GM12878 (cell line): ENCODE measurements around the gene ITPR2. TPM values are rescaled to one million over a fixed set of nuclear protein-coding genes. Genes with fewer than 3 reads are reported as not detected.
A peak's percentile ranks its signal among the peaks of the same experiment; 100 is the strongest.
"Not testable (repeated sequence)": the region's sequence is repeated elsewhere in the genome, so short reads cannot be mapped to it uniquely, and the experiment has no call there.

Source experiments
- ATAC-seq: fragments of 200-7000 bp; cut with Tn5 transposase; 3 replicates; pipeline ENCODE4 v1.9.1; 2020; ENCODE audit warnings: mild to moderate bottlenecking, moderate library complexity
- BruUV-seq: library from RNA; stranded (reverse); fragments of 400-500 nt; replicated peaks from 2 replicates; lab custom pipeline; 2021; lab: Mats Ljungman, UMichigan
- CTCF ChIA-PET: fragments of 300-600 bp; sonication (Branson Sonifier 250); formaldehyde crosslinking; extraction: SDS; loops from one replicate; lab custom pipeline; 2021; ENCODE audit warnings: inconsistent platforms; lab: Yijun Ruan, JAX
- POLR2A ChIA-PET: fragments of 350-600 bp; formaldehyde crosslinking; extraction: SDS; loops from one replicate; lab custom pipeline; 2021; ENCODE audit warnings: inconsistent platforms; lab: Charles Lee
- RAD21 ChIA-PET: fragments of 300-600 bp; sonication (Branson Sonifier 250); formaldehyde crosslinking; loops from one replicate; lab custom pipeline; 2023; ENCODE audit warnings: antibody characterized with exemption; ENCODE audit not compliant: unreplicated experiment; lab: Charles Lee
- SMC1A ChIA-PET: fragments of 300-600 bp; sonication (Branson Sonifier 250); formaldehyde crosslinking; loops from one replicate; lab custom pipeline; 2023; ENCODE audit not compliant: unreplicated experiment, uncharacterized antibody; lab: Charles Lee
- DNase-seq: peaks from one replicate; pipeline ENCODE4 v3.0.0-alpha.2; 2011; ENCODE audit warnings: low read depth, low spot score
- FAIRE-seq: peaks from 3 replicates; lab custom pipeline; 2011; peaks lifted over from hg19 to GRCh38; lab: Jason Lieb, UNC
- H2AFZ ChIP-seq: 2 replicates; pipeline ENCODE4 v1.6.0; 2011; ENCODE audit warnings: low read depth, low read length, control low read depth; ENCODE audit not compliant: control insufficient read depth
- H3K27ac ChIP-seq: 2 replicates; pipeline ENCODE4 v1.5.1; 2011; ENCODE audit warnings: control low read depth; ENCODE audit not compliant: control insufficient read depth, insufficient read depth
- H3K27me3 ChIP-seq, 2 experiments: replicated peaks in 1 of 2; 2 replicates each; pipeline versions ENCODE4 v1.6.0 to v1.6.1; 2011; ENCODE audit warnings: low read length in 1 of 2; ENCODE audit not compliant: control insufficient read depth in 2 of 2, insufficient read depth in 2 of 2
- H3K36me3 ChIP-seq, 2 experiments: 2 replicates each; pipeline ENCODE4 v1.5.1; 2011; ENCODE audit warnings: low read length in 1 of 2; ENCODE audit not compliant: control insufficient read depth in 2 of 2, insufficient read depth in 2 of 2
- H3K4me1 ChIP-seq: 2 replicates; pipeline ENCODE4 v1.6.1; 2011; ENCODE audit warnings: mild to moderate bottlenecking, low read length, moderate library complexity, mixed read lengths; ENCODE audit not compliant: control insufficient read depth, insufficient read depth
- H3K4me2 ChIP-seq: 2 replicates; pipeline ENCODE4 v1.6.0; 2011; ENCODE audit warnings: control low read depth; ENCODE audit not compliant: control insufficient read depth, insufficient read depth
- H3K4me3 ChIP-seq: fragments of 200-600 bp; sonication (generic); 2 replicates; pipeline ENCODE4 v1.5.1; 2016
- H3K79me2 ChIP-seq: 2 replicates; pipeline ENCODE4 v1.6.0; 2011; ENCODE audit warnings: low read length; ENCODE audit not compliant: control insufficient read depth, insufficient read depth
- H3K9ac ChIP-seq: 2 replicates; pipeline ENCODE4 v1.8.0; 2011; ENCODE audit warnings: low read length, control low read depth, mixed read lengths; ENCODE audit not compliant: control insufficient read depth, insufficient read depth
- H3K9me3 ChIP-seq: replicated peaks from 3 replicates; pipeline ENCODE4 v1.5.1; 2011; ENCODE audit warnings: mild to moderate bottlenecking, low read length; ENCODE audit not compliant: control insufficient read depth, insufficient read depth
- H4K20me1 ChIP-seq: 2 replicates; pipeline ENCODE4 v1.6.0; 2011; ENCODE audit not compliant: control insufficient read depth, insufficient read depth
- BACH1 ChIP-seq: fragments of 450-650 bp; IDR thresholded peaks from 2 replicates; pipeline ENCODE4 v1.6.1; 2017; ENCODE audit warnings: mild to moderate bottlenecking, borderline replicate concordance
- CREM ChIP-seq: IDR thresholded peaks from 2 replicates; pipeline ENCODE4 v1.6.1; 2014; ENCODE audit warnings: antibody characterized with exemption, low read depth
- HDGF ChIP-seq: fragments of 450-650 bp; IDR thresholded peaks from 2 replicates; pipeline ENCODE4 v1.6.1; 2016; ENCODE audit warnings: antibody characterized with exemption
- SMAD1 ChIP-seq: fragments of 450-650 bp; IDR thresholded peaks from 2 replicates; pipeline ENCODE4 v1.6.1; 2018; ENCODE audit warnings: mild to moderate bottlenecking, low read depth; ENCODE audit not compliant: partially characterized antibody
- SP1 ChIP-seq: IDR thresholded peaks from one replicate; pipeline ENCODE4 v1.6.1; 2011; ENCODE audit warnings: low read depth, low read length
- YBX1 ChIP-seq: fragments of 450-650 bp; IDR thresholded peaks from 2 replicates; pipeline ENCODE4 v1.6.1; 2016; ENCODE audit warnings: antibody characterized with exemption
- ZNF622 ChIP-seq: fragments of 450-650 bp; IDR thresholded peaks from 2 replicates; pipeline ENCODE4 v1.6.1; 2017; ENCODE audit warnings: mild to moderate bottlenecking, inconsistent platforms
- WGBS: methylation state at CpG from one replicate; pipeline ENCODE4 v1.1.6; 2016; ENCODE audit warnings: low lambda C conversion rate; ENCODE audit not compliant: insufficient replicate concordance, insufficient coverage; ENCODE audit errors: missing lambda C conversion rate; 5-methylcytosine and 5-hydroxymethylcytosine counted together
- in situ Hi-C: fragments of 300-500 bp; cut with MboI; formaldehyde crosslinking; loops from 9 replicates; pipeline ENCODE4 v1.14.3; 2018; ENCODE audit warnings: mixed read lengths
- intact Hi-C: fragments of 100-400 bp; cut with micrococcal nuclease; formaldehyde crosslinking; loops from one replicate; pipeline ENCODE4 v1.14.2; 2022; ENCODE audit not compliant: unreplicated experiment
- polyA plus RNA-seq, 11 experiments: library from polyadenylated mRNA; depleted of rRNA in 4 of 11; unstranded in 6 of 11; stranded (reverse) in 5 of 11; fragments of >200 nt; fragmentation: Nextera tagmentation in 4 of 11; fragmentation: Illumina TruSeq in 1 of 11; extraction: Ambion mirVana in 4 of 11; extraction: Trizol in 1 of 11; gene quantifications; 1 replicate in 1 of 11; 2 replicates in 10 of 11; pipeline versions ENCODE4 v1.2.1 to v1.2.3, GENCODE V29; 2011 to 2016; ENCODE audit warnings: inconsistent platforms in 2 of 11, missing spikeins in 2 of 11, low read depth in 1 of 11
- total RNA-seq, 4 experiments: library from RNA; depleted of rRNA in 3 of 4; stranded (reverse); fragments of >200 nt in 3 of 4; fragmentation: Illumina TruSeq in 1 of 4; extraction: Trizol in 1 of 4; gene quantifications; 2 replicates each; pipeline versions ENCODE4 v1.2.1 to v1.2.3, GENCODE V29; 2013 to 2021
- TF ChIP-seq, protein P1 (sequence below): fragments of 450-650 bp; formaldehyde crosslinking; IDR thresholded peaks from 2 replicates; pipeline ENCODE4 v1.5.0; 2022; ENCODE audit warnings: mild to moderate bottlenecking, missing genetic modification characterization
- TF ChIP-seq, protein P2 (sequence below): fragments of 450-650 bp; IDR thresholded peaks from 2 replicates; pipeline ENCODE4 v1.6.1; 2016; ENCODE audit warnings: mild to moderate bottlenecking

ITPR2 gene
- total and polyA plus RNA-seq, 10 of the 15 experiments (the other 5 are each of a cell fraction or from before 2014, with no cell fraction given): 7.5 to 76.2 (median 47.1) TPM

DNA sequence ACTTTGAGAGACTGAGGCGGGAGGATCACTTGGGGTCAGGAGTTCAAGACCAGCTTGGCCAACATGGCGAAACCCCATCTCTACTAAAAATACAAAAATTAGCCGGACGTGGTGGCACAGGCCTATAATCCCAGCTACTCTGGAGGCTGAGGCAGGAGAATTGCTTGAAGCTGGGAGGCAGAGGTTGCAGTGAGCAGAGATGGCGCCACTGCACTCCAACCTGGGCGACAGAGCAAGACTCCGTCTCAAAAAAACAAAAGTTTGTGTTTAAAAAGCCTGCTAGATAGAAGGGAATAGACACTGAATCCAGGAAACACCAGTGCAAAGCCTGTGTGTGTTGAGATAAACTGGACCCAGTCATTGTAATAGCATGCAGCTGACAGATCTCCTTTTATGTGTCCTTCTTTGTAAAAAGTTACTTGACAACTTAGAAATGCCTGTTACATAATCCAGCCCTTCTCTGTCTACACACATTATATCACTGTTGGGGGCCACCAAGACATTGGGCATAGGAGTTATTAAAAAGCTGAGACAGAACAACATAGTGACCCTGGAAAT, 1.6 kb upstream of the ITPR2 start:
- BruUV-seq, in situ Hi-C loops, H3K9me3 ChIP-seq, FAIRE-seq, DNase-seq, H3K4me3 ChIP-seq, H4K20me1 ChIP-seq, H3K4me1 ChIP-seq, H3K27me3 ChIP-seq, H3K27ac ChIP-seq, H3K4me2 ChIP-seq, H3K9ac ChIP-seq, H2AFZ ChIP-seq, H3K36me3 ChIP-seq, ATAC-seq: not testable (repeated sequence)
- SMC1A ChIA-PET: interaction anchor here (0.7 to 6.3 kb wide), 14 partner anchors 9 to 121 kb away, joined by 3 to 41 read pairs (median 4); no protein-coding TSS in a partner anchor
- POLR2A ChIA-PET: interaction anchor here (1.1 to 4.5 kb wide), 9 partner anchors 11 to 179 kb away, joined by 3 to 17 read pairs (median 6); no protein-coding TSS in a partner anchor
- intact Hi-C loops: loop anchor here (10.0 kb wide), 1 partner anchor 50 kb away; no protein-coding TSS in a partner anchor
- peaks cover 31% of the 10 kb centered on the region for H3K79me2 ChIP-seq
- RAD21 ChIA-PET: interaction anchor here (1.3 to 6.2 kb wide), 13 partner anchors 10 to 137 kb away, joined by 3 to 51 read pairs (median 8); no protein-coding TSS in a partner anchor
- WGBS: over 99% methylated on average over 7 of the region's 7 CpGs
- CTCF ChIA-PET: interaction anchor here (0.8 to 5.2 kb wide), 15 partner anchors 10 to 181 kb away, joined by 3 to 80 read pairs (median 7); no protein-coding TSS in a partner anchor

DNA sequence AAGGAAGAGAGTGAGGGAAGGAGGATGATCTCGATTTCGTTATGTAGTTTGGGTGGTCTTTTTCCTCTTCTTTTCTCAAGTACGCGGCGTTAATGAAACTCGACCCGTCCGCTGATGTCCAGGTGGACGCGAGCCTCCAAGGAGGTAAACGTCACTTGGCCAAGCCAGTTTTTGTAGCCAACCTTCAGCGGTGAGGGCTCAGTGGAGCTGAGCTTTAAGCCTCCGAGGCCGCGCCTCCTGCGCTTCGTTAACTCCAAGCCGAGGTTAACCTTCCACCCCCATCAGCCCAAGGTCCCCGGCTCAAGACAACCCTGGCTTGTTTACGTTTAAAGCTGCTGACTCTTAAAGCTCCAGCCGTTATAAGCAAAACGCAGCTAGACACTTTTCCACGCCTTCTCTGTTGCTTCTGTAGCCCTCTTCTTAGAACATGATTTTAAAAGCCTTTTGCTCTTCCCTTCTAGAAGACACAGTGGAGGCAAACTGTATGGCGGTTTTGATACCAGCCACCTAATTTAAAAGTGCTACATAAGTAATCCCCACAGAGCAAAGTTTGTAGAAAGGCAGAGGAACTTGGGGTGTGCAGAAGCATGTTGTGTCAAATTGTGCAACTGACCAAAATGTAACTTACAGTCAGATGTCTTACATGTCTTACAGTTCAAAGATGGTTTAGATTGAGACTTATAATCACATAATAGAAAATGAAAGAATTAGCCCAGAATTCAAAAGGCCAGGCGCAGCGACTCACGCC, 923 bp upstream of the ITPR2 start:
- SMC1A ChIA-PET: interaction anchor here (0.7 to 6.3 kb wide), 20 partner anchors 10 to 122 kb away, joined by 3 to 41 read pairs (median 4); no protein-coding TSS in a partner anchor
- peak overlapping the region; percentile 53 for H3K27ac ChIP-seq
- WGBS: 11% methylated on average over 27 of the region's 27 CpGs
- peaks cover 38% of the 10 kb centered on the region for H3K79me2 ChIP-seq
- peak overlapping the region; percentile 89 for H2AFZ ChIP-seq
- intact Hi-C loops: loop anchor here (2.0 to 10.0 kb wide), 4 partner anchors 51 to 181 kb away; partner anchors contain the start of gene TM7SF3
- no peaks in the 10 kb centered on the region for H3K36me3 ChIP-seq
- no peaks in the 10 kb centered on the region for H4K20me1 ChIP-seq
- no peaks in the 10 kb centered on the region for H3K27me3 ChIP-seq
- BruUV-seq: TSS peak; percentile 75
- H3K4me3 ChIP-seq: peak overlapping the region; percentile 67
- ATAC-seq (peak; percentile 33), DNase-seq (no peak), FAIRE-seq (peak; percentile 73)
- RAD21 ChIA-PET: interaction anchor here (0.8 to 6.2 kb wide), 28 partner anchors 10 to 472 kb away, joined by 3 to 51 read pairs (median 7); partner anchors contain the start of gene TM7SF3
- H3K4me1 ChIP-seq: peaks cover 5% of the 10 kb centered on the region
- H3K9me3 ChIP-seq: no peaks in the 10 kb centered on the region
- in situ Hi-C loops: no loop called here
- POLR2A ChIA-PET: interaction anchor here (0.7 to 4.5 kb wide), 24 partner anchors 10 to 188 kb away, joined by 3 to 17 read pairs (median 5); partner anchors contain the start of gene MED21
- CTCF ChIA-PET: interaction anchor here (0.8 to 5.2 kb wide), 18 partner anchors 9 to 182 kb away, joined by 3 to 80 read pairs (median 6); no protein-coding TSS in a partner anchor
- peak overlapping the region; percentile 67 for H3K4me2 ChIP-seq
- peak overlapping the region; percentile 71 for H3K9ac ChIP-seq
- TF ChIP-seq YBX1 (0 out of 2 replicates have a peak, but pooled peaks have one; percentile 18), CREM (peak; percentile 43; the same call in 1 of the 2 replicates), BACH1 (no peak), HDGF (peak; percentile 78; the same call in 1 of the 2 replicates), SP1 (peak; percentile 47), ZNF622 (no peak), SMAD1 (no peak)
- TF ChIP-seq, protein P1, sequence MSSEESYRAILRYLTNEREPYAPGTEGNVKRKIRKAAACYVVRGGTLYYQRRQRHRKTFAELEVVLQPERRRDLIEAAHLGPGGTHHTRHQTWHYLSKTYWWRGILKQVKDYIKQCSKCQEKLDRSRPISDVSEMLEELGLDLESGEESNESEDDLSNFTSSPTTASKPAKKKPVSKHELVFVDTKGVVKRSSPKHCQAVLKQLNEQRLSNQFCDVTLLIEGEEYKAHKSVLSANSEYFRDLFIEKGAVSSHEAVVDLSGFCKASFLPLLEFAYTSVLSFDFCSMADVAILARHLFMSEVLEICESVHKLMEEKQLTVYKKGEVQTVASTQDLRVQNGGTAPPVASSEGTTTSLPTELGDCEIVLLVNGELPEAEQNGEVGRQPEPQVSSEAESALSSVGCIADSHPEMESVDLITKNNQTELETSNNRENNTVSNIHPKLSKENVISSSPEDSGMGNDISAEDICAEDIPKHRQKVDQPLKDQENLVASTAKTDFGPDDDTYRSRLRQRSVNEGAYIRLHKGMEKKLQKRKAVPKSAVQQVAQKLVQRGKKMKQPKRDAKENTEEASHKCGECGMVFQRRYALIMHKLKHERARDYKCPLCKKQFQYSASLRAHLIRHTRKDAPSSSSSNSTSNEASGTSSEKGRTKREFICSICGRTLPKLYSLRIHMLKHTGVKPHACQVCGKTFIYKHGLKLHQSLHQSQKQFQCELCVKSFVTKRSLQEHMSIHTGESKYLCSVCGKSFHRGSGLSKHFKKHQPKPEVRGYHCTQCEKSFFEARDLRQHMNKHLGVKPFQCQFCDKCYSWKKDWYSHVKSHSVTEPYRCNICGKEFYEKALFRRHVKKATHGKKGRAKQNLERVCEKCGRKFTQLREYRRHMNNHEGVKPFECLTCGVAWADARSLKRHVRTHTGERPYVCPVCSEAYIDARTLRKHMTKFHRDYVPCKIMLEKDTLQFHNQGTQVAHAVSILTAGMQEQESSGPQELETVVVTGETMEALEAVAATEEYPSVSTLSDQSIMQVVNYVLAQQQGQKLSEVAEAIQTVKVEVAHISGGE (CRISPR knock-in tag): no peak
- TF ChIP-seq, protein P2, sequence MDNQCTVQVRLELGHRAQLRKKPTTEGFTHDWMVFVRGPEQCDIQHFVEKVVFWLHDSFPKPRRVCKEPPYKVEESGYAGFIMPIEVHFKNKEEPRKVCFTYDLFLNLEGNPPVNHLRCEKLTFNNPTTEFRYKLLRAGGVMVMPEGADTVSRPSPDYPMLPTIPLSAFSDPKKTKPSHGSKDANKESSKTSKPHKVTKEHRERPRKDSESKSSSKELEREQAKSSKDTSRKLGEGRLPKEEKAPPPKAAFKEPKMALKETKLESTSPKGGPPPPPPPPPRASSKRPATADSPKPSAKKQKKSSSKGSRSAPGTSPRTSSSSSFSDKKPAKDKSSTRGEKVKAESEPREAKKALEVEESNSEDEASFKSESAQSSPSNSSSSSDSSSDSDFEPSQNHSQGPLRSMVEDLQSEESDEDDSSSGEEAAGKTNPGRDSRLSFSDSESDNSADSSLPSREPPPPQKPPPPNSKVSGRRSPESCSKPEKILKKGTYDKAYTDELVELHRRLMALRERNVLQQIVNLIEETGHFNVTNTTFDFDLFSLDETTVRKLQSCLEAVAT: 0 out of 2 replicates have a peak, but pooled peaks have one; percentile 32
